Measurements from ENCODE around the gene ITGAX.
"Not testable (repeated sequence)": the region's sequence is repeated elsewhere in the genome, so short reads cannot be mapped to it uniquely, and the experiment has no call there.

The ITGAX gene

DNA sequence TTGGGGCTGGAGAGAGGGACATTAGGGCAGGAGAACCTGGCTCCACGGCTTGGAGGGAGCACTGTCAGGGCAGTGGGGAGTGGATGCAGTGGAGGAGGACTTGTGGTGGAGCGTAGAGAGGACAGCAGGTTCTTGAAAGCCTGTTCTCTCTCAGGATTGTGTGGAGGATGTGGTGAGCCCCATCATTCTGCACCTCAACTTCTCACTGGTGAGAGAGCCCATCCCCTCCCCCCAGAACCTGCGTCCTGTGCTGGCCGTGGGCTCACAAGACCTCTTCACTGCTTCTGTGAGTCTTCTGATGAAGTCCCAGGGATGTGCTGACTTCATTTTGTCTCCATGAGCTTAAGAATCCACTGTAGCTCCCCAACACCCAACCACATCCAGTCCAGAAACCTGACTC is 59.7 kb downstream of the ITGAX start:
- Mint-ChIP-seq H3K4me3 (no peak overlapping the region), H3K27me3 (peaks cover 40% of the 10 kb centered on the region), H3K36me3 (ENCODE audit: low read depth) (no peaks in the 10 kb centered on the region), H3K9me3 (no peaks in the 10 kb centered on the region), H3K27ac (no peak overlapping the region), H3K4me1 (ENCODE audit: low read depth) (peaks cover 21% of the 10 kb centered on the region)
- intact Hi-C loops (cut with micrococcal nuclease), result no loop called here

GRCh38 chr16:31416371-31416770 is 61.4 kb downstream of the ITGAX start:
- Mint-ChIP-seq H3K4me3 (no peak overlapping the region), H3K9me3 (no peaks in the 10 kb centered on the region), H3K36me3 (ENCODE audit: low read depth) (no peaks in the 10 kb centered on the region), H3K27ac (no peak overlapping the region), H3K4me1 (ENCODE audit: low read depth) (peaks cover 21% of the 10 kb centered on the region), H3K27me3 (peaks cover 41% of the 10 kb centered on the region)
- intact Hi-C loops (cut with micrococcal nuclease), result no loop called here

- H3K4me3 Mint-ChIP-seq; intact Hi-C loops (cut with micrococcal nuclease); H3K9me3 Mint-ChIP-seq; H3K27ac Mint-ChIP-seq; H3K36me3 Mint-ChIP-seq (ENCODE audit: low read depth): not testable (repeated sequence)
- Mint-ChIP-seq H3K4me1 (ENCODE audit: low read depth) (peaks cover 21% of the 10 kb centered on the region), H3K27me3 (peaks cover 41% of the 10 kb centered on the region)
These were observed 62.1 kb downstream of the ITGAX start for GRCh38 chr16:31417036-31417435.

- H3K27ac Mint-ChIP-seq, result no peak overlapping the region
- H3K9me3 Mint-ChIP-seq, result no peaks in the 10 kb centered on the region
- no peak overlapping the region for H3K4me3 Mint-ChIP-seq
- no peaks in the 10 kb centered on the region for H3K36me3 Mint-ChIP-seq (ENCODE audit: low read depth)
- H3K27me3 Mint-ChIP-seq, result peaks cover 35% of the 10 kb centered on the region
- intact Hi-C loops (cut with micrococcal nuclease), result no loop called here
- peaks cover 21% of the 10 kb centered on the region for H3K4me1 Mint-ChIP-seq (ENCODE audit: low read depth)
These were observed 62.9 kb downstream of the ITGAX start for GRCh38 chr16:31417916-31418315.

DNA sequence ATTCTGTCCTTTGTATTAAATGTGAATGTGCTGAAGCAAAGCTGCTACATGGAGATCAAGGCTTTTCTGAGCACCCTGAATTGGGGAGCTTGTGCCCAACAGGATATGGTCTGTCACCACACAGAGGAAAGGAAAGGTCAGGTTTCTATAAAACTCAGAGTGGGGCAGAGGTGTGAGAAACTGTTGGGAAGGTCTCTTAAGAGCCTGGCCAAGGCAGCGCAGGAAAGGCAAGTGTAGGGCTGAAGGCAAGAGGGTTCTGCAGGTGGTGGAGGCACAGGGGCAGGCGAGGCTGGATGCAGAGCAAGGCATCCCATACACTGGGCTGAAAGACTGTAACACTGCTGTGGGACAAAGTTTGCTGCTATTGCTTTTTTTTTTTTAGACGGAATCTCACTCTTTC is 65.1 kb downstream of the ITGAX start:
- Mint-ChIP-seq H3K9me3 (no peaks in the 10 kb centered on the region), H3K27ac (no peak overlapping the region), H3K4me1 (ENCODE audit: low read depth) (peaks cover 12% of the 10 kb centered on the region), H3K27me3 (peaks cover 39% of the 10 kb centered on the region), H3K36me3 (ENCODE audit: low read depth) (no peaks in the 10 kb centered on the region), H3K4me3 (no peak overlapping the region)
- intact Hi-C loops (cut with micrococcal nuclease), result no loop called here

DNA sequence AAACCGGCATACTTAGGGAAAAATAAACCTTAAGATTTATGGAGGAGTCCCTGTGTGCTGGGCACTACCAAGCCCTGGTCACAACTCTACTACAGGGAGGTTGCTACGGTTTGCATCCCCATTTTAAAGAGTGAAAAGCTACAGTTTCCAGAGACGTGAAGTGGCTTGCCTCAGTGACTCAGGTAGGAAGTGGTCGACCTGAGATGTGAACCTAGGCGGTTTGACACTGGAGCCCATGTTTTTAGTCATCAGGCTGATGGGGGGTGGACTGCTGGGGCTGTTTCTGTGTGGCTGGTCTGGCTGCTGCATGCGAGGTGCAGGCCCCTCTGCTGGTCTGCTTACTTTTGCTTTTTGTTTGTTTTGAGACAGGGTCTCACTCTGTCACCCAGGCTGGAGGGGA is 66.6 kb downstream of the ITGAX start:
- H3K27me3 Mint-ChIP-seq, result peaks cover 40% of the 10 kb centered on the region
- H3K4me3 Mint-ChIP-seq, result no peak overlapping the region
- no peaks in the 10 kb centered on the region for H3K9me3 Mint-ChIP-seq
- no peak overlapping the region for H3K27ac Mint-ChIP-seq
- intact Hi-C loops (cut with micrococcal nuclease), result no loop called here
- no peaks in the 10 kb centered on the region for H3K36me3 Mint-ChIP-seq (ENCODE audit: low read depth)
- peaks cover 3% of the 10 kb centered on the region for H3K4me1 Mint-ChIP-seq (ENCODE audit: low read depth)

DNA sequence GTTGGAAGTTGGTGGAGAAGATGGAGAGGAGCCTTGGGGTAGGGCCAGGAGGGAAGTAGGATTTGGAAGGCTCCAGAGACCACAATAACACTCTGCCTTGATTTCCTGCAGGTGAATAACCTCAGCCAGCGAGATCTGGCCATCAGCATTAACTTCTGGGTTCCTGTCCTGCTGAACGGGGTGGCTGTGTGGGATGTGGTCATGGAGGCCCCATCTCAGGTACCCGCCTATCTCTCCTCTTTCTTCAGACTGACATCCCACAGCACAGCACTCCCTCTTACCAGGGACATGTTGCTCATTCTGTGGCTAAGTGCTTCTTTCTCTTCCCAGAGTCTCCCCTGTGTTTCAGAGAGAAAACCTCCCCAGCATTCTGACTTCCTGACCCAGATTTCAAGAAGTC is 68.3 kb downstream of the ITGAX start:
- Mint-ChIP-seq H3K9me3 (no peaks in the 10 kb centered on the region), H3K27ac (no peak overlapping the region), H3K36me3 (ENCODE audit: low read depth) (no peaks in the 10 kb centered on the region), H3K27me3 (peaks cover 46% of the 10 kb centered on the region), H3K4me3 (no peak overlapping the region), H3K4me1 (ENCODE audit: low read depth) (peaks cover 9% of the 10 kb centered on the region)
- intact Hi-C loops (cut with micrococcal nuclease), result no loop called here

- peaks cover 43% of the 10 kb centered on the region for H3K27me3 Mint-ChIP-seq
- H3K27ac Mint-ChIP-seq, result no peak overlapping the region
- no peaks in the 10 kb centered on the region for H3K36me3 Mint-ChIP-seq (ENCODE audit: low read depth)
- no peaks in the 10 kb centered on the region for H3K9me3 Mint-ChIP-seq
- intact Hi-C loops (cut with micrococcal nuclease), result no loop called here
- H3K4me1 Mint-ChIP-seq (ENCODE audit: low read depth), result peaks cover 9% of the 10 kb centered on the region
- H3K4me3 Mint-ChIP-seq, result no peak overlapping the region
These were observed 68.8 kb downstream of the ITGAX start for GRCh38 chr16:31423801-31424200.

DNA sequence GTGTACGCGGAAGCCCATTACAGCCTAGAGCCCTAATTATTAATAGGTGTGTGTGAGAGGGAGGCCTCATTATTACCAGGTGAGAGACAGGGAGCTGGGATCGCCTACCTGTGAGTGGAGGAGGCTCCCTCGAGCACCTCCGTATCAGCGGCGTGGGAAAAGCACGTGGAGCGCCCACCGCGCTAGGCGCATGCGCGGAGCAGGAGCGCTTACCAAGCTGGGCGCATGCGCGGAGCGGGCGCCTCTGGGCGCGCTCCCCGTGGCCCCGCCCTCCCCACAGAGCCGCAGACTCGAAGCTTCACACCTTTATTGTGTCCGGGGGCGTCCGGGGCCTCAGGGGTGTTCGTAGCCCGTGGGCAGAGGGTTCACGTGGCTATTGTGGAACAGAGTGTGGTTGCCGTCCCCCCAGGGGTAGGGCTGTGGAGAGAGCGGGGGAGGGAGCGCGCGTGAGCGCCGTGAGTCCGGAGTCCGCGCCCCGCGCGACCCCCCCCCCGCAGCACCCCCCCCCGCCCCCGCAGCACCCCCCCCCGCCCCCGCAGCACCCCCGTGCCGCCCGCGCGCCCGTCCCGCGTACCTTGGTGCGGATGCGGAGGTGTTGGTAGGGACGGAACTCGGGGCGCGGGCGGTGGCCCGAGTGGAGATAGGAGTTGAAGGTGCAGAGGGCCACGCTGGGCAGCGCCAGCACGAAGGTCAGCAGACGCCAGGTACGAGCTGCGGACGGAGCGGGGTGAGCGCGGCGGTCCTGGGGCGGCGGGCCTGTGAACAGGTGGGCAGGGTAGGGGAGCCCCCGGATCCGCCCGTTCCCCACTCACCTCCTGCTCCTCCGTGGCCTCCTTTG is 72.7 kb downstream of the ITGAX start:
- H3K36me3 Mint-ChIP-seq (ENCODE audit: low read depth), result no peaks in the 10 kb centered on the region
- peaks cover 37% of the 10 kb centered on the region for H3K27me3 Mint-ChIP-seq
- no peaks in the 10 kb centered on the region for H3K9me3 Mint-ChIP-seq
- H3K27ac Mint-ChIP-seq, result no peak overlapping the region
- peak overlapping the region; percentile 69 for H3K4me3 Mint-ChIP-seq
- intact Hi-C loops (cut with micrococcal nuclease), result no loop called here
- H3K4me1 Mint-ChIP-seq (ENCODE audit: low read depth), result peaks cover 9% of the 10 kb centered on the region

- Mint-ChIP-seq H3K9me3 (no peaks in the 10 kb centered on the region), H3K4me1 (ENCODE audit: low read depth) (peaks cover 9% of the 10 kb centered on the region), H3K36me3 (ENCODE audit: low read depth) (no peaks in the 10 kb centered on the region), H3K4me3 (peak within 1 kb of the TSS; percentile 69), H3K27ac (no peak within 1 kb of the TSS), H3K27me3 (peaks cover 35% of the 10 kb centered on the region)
- intact Hi-C loops (cut with micrococcal nuclease), result no loop called here
These were observed 73.3 kb downstream of the ITGAX start, which contains the start of gene COX6A2 for GRCh38 chr16:31428279-31428597. Gene COX6A2, minus strand, starts transcription at chr16:31428360. Its CDS starts 35 bp downstream, at chr16:31428325.

DNA sequence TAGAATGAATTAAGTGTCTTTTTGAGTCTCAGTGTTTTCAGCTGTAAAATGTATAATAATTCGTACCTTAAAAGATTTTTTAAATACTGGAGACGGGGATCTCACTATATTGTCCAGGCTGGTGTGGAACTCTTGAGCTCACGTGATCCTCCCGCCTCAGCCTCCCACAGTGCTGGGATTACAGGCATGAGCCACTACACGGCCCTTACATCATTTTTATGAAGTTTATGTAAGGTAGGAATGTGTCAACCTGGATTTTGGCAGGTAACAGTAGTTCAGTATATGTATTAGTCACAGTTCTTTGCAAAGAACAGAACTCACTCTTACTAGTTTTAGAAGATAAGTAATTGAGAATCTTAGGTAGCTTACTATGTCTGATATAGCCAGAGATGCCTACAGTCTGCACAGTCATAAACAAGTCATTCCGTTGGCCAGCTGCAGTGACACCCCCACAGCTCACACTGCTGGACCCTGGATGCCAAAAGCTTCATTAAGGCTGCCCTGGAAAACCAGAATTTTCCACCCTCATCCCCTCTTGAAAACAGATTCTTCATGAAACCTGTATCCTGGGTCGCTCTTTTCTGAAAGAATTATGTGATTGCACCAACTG is 73.8 kb downstream of the ITGAX start:
- intact Hi-C loops (cut with micrococcal nuclease), result no loop called here
- H3K36me3 Mint-ChIP-seq (ENCODE audit: low read depth), result no peaks in the 10 kb centered on the region
- H3K4me1 Mint-ChIP-seq (ENCODE audit: low read depth), result peaks cover 9% of the 10 kb centered on the region
- H3K27me3 Mint-ChIP-seq, result peaks cover 32% of the 10 kb centered on the region
- no peaks in the 10 kb centered on the region for H3K9me3 Mint-ChIP-seq
- no peak overlapping the region for H3K4me3 Mint-ChIP-seq
- no peak overlapping the region for H3K27ac Mint-ChIP-seq

DNA sequence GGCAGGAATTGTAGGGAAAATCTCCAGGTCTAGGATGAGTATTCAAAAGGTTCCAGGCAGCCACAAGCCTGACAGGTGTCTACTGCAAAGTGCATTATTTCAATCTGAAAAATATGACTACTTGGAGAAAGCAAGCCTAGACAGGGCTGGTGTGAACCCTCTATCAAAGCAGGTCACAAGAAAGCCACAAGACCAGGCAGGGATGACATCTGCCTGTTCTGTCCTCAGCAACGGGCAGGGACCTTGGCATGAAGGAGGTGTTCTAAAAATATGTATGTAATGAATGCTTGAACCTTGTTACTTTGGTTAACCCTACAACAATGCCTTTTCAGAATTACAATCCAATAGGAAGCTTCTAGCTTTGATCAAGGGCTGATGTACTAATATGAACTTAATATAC is 74.3 kb downstream of the ITGAX start:
- H3K9me3 Mint-ChIP-seq, result no peaks in the 10 kb centered on the region
- peaks cover 9% of the 10 kb centered on the region for H3K4me1 Mint-ChIP-seq (ENCODE audit: low read depth)
- no peak overlapping the region for H3K27ac Mint-ChIP-seq
- H3K4me3 Mint-ChIP-seq, result no peak overlapping the region
- H3K36me3 Mint-ChIP-seq (ENCODE audit: low read depth), result no peaks in the 10 kb centered on the region
- H3K27me3 Mint-ChIP-seq, result peaks cover 26% of the 10 kb centered on the region
- intact Hi-C loops (cut with micrococcal nuclease), result no loop called here

DNA sequence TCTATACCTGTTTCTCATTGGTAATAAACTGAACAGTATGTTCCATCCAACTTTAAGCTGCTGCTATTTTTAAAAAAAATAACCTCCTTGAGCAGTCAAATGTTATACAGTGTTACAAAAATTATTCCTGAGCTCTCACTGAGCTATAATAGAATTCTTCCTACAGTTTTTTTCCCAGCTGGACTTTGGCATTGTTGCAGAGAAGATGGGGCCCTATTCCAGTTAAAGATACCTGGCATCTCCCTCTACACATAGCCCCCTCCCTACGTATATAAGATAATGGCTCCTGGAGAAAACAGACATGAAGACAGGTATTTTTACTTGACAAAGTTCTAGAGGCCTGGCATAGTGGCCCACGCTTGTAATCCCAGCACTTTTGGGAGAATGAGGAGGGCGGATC is 74.8 kb downstream of the ITGAX start:
- H3K27ac Mint-ChIP-seq, result no peak overlapping the region
- H3K4me1 Mint-ChIP-seq (ENCODE audit: low read depth), result peaks cover 9% of the 10 kb centered on the region
- no peaks in the 10 kb centered on the region for H3K9me3 Mint-ChIP-seq
- H3K36me3 Mint-ChIP-seq (ENCODE audit: low read depth), result no peaks in the 10 kb centered on the region
- H3K27me3 Mint-ChIP-seq, result peaks cover 26% of the 10 kb centered on the region
- intact Hi-C loops (cut with micrococcal nuclease), result no loop called here
- no peak overlapping the region for H3K4me3 Mint-ChIP-seq

DNA sequence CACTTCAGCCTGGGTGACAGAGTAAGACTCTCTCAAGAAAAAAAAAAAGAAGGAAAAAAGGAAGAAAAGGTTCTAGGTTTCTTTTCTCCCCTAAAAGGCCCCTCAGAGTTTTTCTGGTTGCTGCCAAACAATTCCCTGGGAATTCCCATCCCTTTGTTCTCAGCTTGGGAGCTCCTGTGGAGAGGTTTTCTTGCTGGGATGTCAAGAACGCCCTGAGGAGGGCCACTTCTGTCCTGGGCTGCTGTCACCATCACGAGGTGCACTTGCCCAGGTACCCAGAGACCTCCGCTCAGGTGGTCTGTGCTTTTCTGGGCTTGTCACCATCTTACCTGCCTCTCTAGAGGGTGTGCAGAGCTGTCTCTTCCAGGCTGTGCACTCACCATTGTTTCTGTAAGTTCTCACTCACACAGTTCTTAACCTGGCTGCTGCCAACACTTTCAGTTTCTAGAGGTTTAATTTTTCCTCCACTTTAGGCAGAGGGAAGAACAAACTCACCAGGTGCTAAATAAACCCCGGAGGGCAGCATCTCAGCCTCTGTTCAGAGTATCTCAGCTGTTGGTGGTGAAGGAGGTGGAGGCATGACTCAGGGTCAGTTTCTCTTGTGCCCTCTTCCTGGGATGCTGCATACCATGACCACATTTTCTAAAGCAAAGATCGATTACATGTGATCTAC is 75.5 kb downstream of the ITGAX start:
- intact Hi-C loops (cut with micrococcal nuclease), result no loop called here
- H3K36me3 Mint-ChIP-seq (ENCODE audit: low read depth), result no peaks in the 10 kb centered on the region
- H3K27ac Mint-ChIP-seq, result no peak overlapping the region
- H3K9me3 Mint-ChIP-seq, result no peaks in the 10 kb centered on the region
- H3K27me3 Mint-ChIP-seq, result peaks cover 19% of the 10 kb centered on the region
- H3K4me1 Mint-ChIP-seq (ENCODE audit: low read depth), result peaks cover 9% of the 10 kb centered on the region
- H3K4me3 Mint-ChIP-seq, result no peak overlapping the region
